HG03095 (cell line): Measurements from ENCODE around the gene PKD2.
"Not testable (repeated sequence)": the region's sequence is repeated elsewhere in the genome, so short reads cannot be mapped to it uniquely, and the experiment has no call there.

Experiments
- ATAC-seq: cut with Tn5 transposase; IDR thresholded peaks from one replicate; pipeline ENCODE4 v1.9.1; 2021; ENCODE audit warnings: moderate library complexity; ENCODE audit not compliant: unreplicated experiment

Gene PKD2

GRCh38 chr4:88025868-88026661 is 18.6 kb downstream of the PKD2 start:
- ATAC-seq = not testable (repeated sequence)

- ATAC-seq = no peak
Measured at GRCh38 chr4:88027611-88028608, 20.5 kb downstream of the PKD2 start.

- no peak for ATAC-seq
Measured at GRCh38 chr4:88028946-88029345, 21.5 kb downstream of the PKD2 start.

- ATAC-seq = no peak
Measured at GRCh38 chr4:88029556-88029955, 22.1 kb downstream of the PKD2 start.

GRCh38 chr4:88030565-88031310 is 23.3 kb downstream of the PKD2 start:
- ATAC-seq = no peak

- no peak for ATAC-seq
Measured at GRCh38 chr4:88033309-88033708, 25.9 kb downstream of the PKD2 start.

GRCh38 chr4:88035292-88035691 is 27.9 kb downstream of the PKD2 start:
- ATAC-seq = no peak

GRCh38 chr4:88037447-88037846 is 30.0 kb downstream of the PKD2 start:
- ATAC-seq = no peak

- no peak for ATAC-seq
Measured at GRCh38 chr4:88037936-88038335, 30.5 kb downstream of the PKD2 start.

- no peak for ATAC-seq
Measured at GRCh38 chr4:88040707-88041106, 33.3 kb downstream of the PKD2 start.

- ATAC-seq = no peak
Measured at GRCh38 chr4:88041626-88042025, 34.2 kb downstream of the PKD2 start.

GRCh38 chr4:88043001-88043400 is 35.6 kb downstream of the PKD2 start:
- no peak for ATAC-seq

GRCh38 chr4:88043586-88044340 is 36.3 kb downstream of the PKD2 start:
- ATAC-seq = no peak

GRCh38 chr4:88045021-88045420 is 37.6 kb downstream of the PKD2 start:
- ATAC-seq = no peak

GRCh38 chr4:88054229-88054628 is 46.8 kb downstream of the PKD2 start:
- ATAC-seq = no peak

- no peak for ATAC-seq
Measured at GRCh38 chr4:88054901-88055300, 47.5 kb downstream of the PKD2 start.

GRCh38 chr4:88058295-88058694 is 50.9 kb downstream of the PKD2 start:
- no peak for ATAC-seq

- no peak for ATAC-seq
Measured at GRCh38 chr4:88059766-88060165, 52.3 kb downstream of the PKD2 start.

GRCh38 chr4:88060431-88060830 is 53.0 kb downstream of the PKD2 start:
- ATAC-seq = no peak

- ATAC-seq = no peak
Measured at GRCh38 chr4:88062311-88062710, 54.9 kb downstream of the PKD2 start.
